Measurements from ENCODE around the gene TMEM175. TPM values are rescaled to one million over a fixed set of nuclear protein-coding genes. Genes with fewer than 3 reads are reported as not detected.
A peak's percentile ranks its signal among the peaks of the same experiment; 100 is the strongest.

TMEM175 gene
- polyA plus RNA-seq, 1 of the 3 experiments (the other 2 are of a cell fraction): 54.2 TPM

- Histone ChIP-seq H3K4me3 (ENCODE audit: low read depth in 2 of 2, low read length in 1 of 2) (no peak overlapping the region), H3K79me2 (ENCODE audit: insufficient read depth) (no peaks in the 10 kb centered on the region), H3K27ac (ENCODE audit: low read depth in 2 of 2, low read length in 1 of 2) (no peak overlapping the region), H3F3A (replicated peaks; ENCODE audit: insufficient read depth) (no peaks in the 10 kb centered on the region), H2AFZ (ENCODE audit: low read depth) (no peak overlapping the region), H4K20me1 (ENCODE audit: insufficient read depth) (no peaks in the 10 kb centered on the region), H3K4me1 (ENCODE audit: control insufficient read depth in 1 of 2, insufficient read depth in 2 of 2, low read depth in 1 of 2, low read length in 1 of 2) (no peaks in the 10 kb centered on the region), H3K36me3 (replicated peaks in 1 of 2; ENCODE audit: control insufficient read depth in 1 of 2, insufficient read depth in 2 of 2, low read length in 1 of 2) (peaks cover 0 to 59% of the 10 kb centered on the region in 2 experiments), H3K4me2 (no peak overlapping the region), H3K9ac (no peak overlapping the region), H3K9me3 (no peaks in the 10 kb centered on the region), H3K27me3 (ENCODE audit: insufficient read depth) (no peaks in the 10 kb centered on the region), H3K9me2 (no peaks in the 10 kb centered on the region)
- DNase-seq: peak; percentile 29
- CTCF ChIA-PET: interaction anchor here (0.9 kb wide), 1 partner anchor 26 kb away, joined by 3 read pairs; the partner anchor contains the start of gene IDUA
- no peak for TF ChIP-seq CTCF (IDR thresholded peaks at IDR 0.05)
- no peak for TF ChIP-seq RAD21 (IDR thresholded peaks at IDR 0.05; ENCODE audit: low read length)
- no peak for TF ChIP-seq JUND (IDR thresholded peaks at IDR 0.05)
- TF ChIP-seq RCOR1 (IDR thresholded peaks at IDR 0.05; ENCODE audit: low read length): no peak
- no peak for TF ChIP-seq MAX (IDR thresholded peaks at IDR 0.05; ENCODE audit: low read depth)
- TF ChIP-seq USF1 (IDR thresholded peaks at IDR 0.05; ENCODE audit: borderline replicate concordance, low read depth): no peak
- TF ChIP-seq EP300 (IDR thresholded peaks at IDR 0.05; ENCODE audit: borderline replicate concordance in 1 of 2, low read depth in 1 of 2, low read length in 1 of 2): no peak
- TF ChIP-seq POLR2AphosphoS5 (IDR thresholded peaks at IDR 0.05; ENCODE audit: low read depth, low read length): no peak
- TF ChIP-seq TAF1 (IDR thresholded peaks at IDR 0.05; ENCODE audit: borderline replicate concordance, low read depth, low read length): no peak
- no peak for TF ChIP-seq EZH2phosphoT487 (IDR thresholded peaks at IDR 0.05; ENCODE audit: borderline replicate concordance, low read depth)
- TF ChIP-seq FOXM1 (IDR thresholded peaks at IDR 0.05; ENCODE audit: low read depth): no peak
- no peak for TF ChIP-seq GATA2 (CRISPR knock-in tag; IDR thresholded peaks at IDR 0.05)
- TF ChIP-seq MEF2A (IDR thresholded peaks at IDR 0.05; ENCODE audit: borderline replicate concordance, low read depth): no peak
- TF ChIP-seq NFIC (IDR thresholded peaks at IDR 0.05; ENCODE audit: borderline replicate concordance): no peak
- no peak for TF ChIP-seq FOSL2 (IDR thresholded peaks at IDR 0.05; ENCODE audit: borderline replicate concordance, low read depth)
- no peak for TF ChIP-seq ZBTB33 (IDR thresholded peaks at IDR 0.05; ENCODE audit: borderline replicate concordance, low read depth)
- TF ChIP-seq USF2 (IDR thresholded peaks at IDR 0.05; ENCODE audit: borderline replicate concordance, low read depth, low read length): no peak
- 90% methylated on average over 6 of the region's 35 CpGs for WGBS (ENCODE audit: low lambda C conversion rate)
- POLR2A ChIA-PET: no interaction called here
These were observed 28.5 kb downstream of the TMEM175 start for GRCh38 chr4:960636-961350.

Measured in SK-N-SH (cell line).